Neuron (in vitro differentiated cells): ENCODE measurements around the gene NFE2L3.

Experiments
- H2AFZ ChIP-seq: one replicate; pipeline ENCODE4 v1.6.1; 2013; ENCODE audit warnings: low read depth, mild to moderate bottlenecking, inconsistent platforms, low read length, moderate library complexity
- H3K27me3 ChIP-seq: one replicate; pipeline ENCODE4 v1.6.1; 2013; ENCODE audit warnings: low read length; ENCODE audit not compliant: insufficient read depth
- H3K36me3 ChIP-seq: one replicate; pipeline ENCODE4 v1.6.1; 2013; ENCODE audit warnings: low read length; ENCODE audit not compliant: insufficient read depth
- H3K4me1 ChIP-seq: one replicate; pipeline ENCODE4 v1.6.1; 2013; ENCODE audit warnings: low read length; ENCODE audit not compliant: insufficient read depth
- H3K4me3 ChIP-seq: 2 replicates; pipeline ENCODE4 v1.5.1; 2013; ENCODE audit warnings: mild to moderate bottlenecking, low read length, moderate library complexity
- H3K9me3 ChIP-seq: one replicate; pipeline ENCODE4 v1.6.1; 2013; ENCODE audit warnings: low read length

NFE2L3 gene

GRCh38 chr7:26197153-26198115 is 45.4 kb downstream of the NFE2L3 start:
- H3K4me3 ChIP-seq: peak overlapping the region; percentile 90
- peaks cover 24% of the 10 kb centered on the region for H3K4me1 ChIP-seq
- H3K9me3 ChIP-seq: no peaks in the 10 kb centered on the region
- H3K36me3 ChIP-seq: peaks cover 66% of the 10 kb centered on the region
- H2AFZ ChIP-seq: no peak overlapping the region
- H3K27me3 ChIP-seq: no peaks in the 10 kb centered on the region

DNA sequence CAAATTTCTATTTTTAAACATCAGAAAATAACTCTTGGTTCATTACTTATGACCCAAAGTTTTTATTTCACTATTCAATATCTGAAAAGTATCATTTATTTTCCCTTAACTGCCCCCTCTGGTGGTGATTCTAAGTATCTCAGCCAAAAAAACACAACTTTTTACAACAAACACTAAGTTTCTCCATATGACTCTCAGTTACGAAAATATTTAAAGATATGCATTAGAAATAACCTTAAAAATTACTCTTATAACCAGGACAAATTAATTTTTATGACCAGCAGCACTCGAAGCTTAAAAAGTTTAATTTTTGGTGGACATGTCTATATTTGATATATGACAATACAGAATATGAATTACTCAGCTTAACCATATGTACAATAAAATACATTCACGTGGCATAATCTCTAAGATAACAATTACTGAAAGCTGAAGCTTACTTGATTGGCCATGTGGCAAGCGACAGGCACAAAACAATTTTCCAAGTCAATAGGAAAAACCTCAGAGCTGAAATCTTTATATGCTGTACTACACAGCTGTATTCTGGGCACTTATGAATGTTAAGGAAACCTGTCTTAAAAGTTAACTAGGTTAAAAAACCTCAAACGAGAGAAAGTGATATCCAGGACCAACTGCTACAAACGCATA is 46.3 kb downstream of the NFE2L3 start:
- H3K4me1 ChIP-seq: peaks cover 28% of the 10 kb centered on the region
- no peaks in the 10 kb centered on the region for H3K9me3 ChIP-seq
- no peak overlapping the region for H2AFZ ChIP-seq
- H3K4me3 ChIP-seq: peak overlapping the region; percentile 90
- H3K27me3 ChIP-seq: no peaks in the 10 kb centered on the region
- peaks cover 60% of the 10 kb centered on the region for H3K36me3 ChIP-seq

DNA sequence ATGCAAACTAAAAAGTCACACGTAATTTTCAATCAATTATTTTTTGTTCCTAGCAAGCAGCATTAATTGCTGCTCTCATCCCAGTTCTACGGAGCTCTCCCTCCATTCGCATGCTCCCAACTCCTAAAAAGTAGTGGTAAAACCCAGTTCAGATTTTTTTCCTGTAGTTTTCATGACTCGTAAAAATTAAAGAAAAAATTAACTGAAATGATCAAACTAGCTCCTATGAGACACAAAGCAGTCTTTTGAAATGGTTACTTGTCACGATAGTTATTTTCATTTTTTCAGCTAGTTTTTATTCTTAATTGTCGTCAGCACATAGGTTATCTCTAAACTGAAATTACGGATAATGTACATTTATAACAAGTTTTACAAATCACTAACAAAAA is 46.8 kb downstream of the NFE2L3 start:
- Histone ChIP-seq H3K9me3 (no peaks in the 10 kb centered on the region), H3K4me1 (peaks cover 33% of the 10 kb centered on the region), H3K4me3 (peak overlapping the region; percentile 90), H3K36me3 (peaks cover 60% of the 10 kb centered on the region), H3K27me3 (no peaks in the 10 kb centered on the region), H2AFZ (no peak overlapping the region)

- Histone ChIP-seq H3K9me3 (no peaks in the 10 kb centered on the region), H3K4me1 (peaks cover 40% of the 10 kb centered on the region), H3K4me3 (peak overlapping the region; percentile 90), H2AFZ (no peak overlapping the region), H3K27me3 (no peaks in the 10 kb centered on the region), H3K36me3 (peaks cover 54% of the 10 kb centered on the region)
Measured at GRCh38 chr7:26199301-26200037, 47.5 kb downstream of the NFE2L3 start.

- Histone ChIP-seq H3K4me3 (peak overlapping the region; percentile 90), H3K27me3 (no peaks in the 10 kb centered on the region), H2AFZ (no peak overlapping the region), H3K4me1 (peaks cover 43% of the 10 kb centered on the region), H3K9me3 (no peaks in the 10 kb centered on the region), H3K36me3 (peaks cover 50% of the 10 kb centered on the region)
Measured at GRCh38 chr7:26200038-26200443, 48.0 kb downstream of the NFE2L3 start.

GRCh38 chr7:26200444-26201246 is 48.6 kb downstream of the NFE2L3 start, which contains the start of gene HNRNPA2B1:
Gene HNRNPA2B1 (minus strand): TSS chr7:26200746. CDS start chr7:26200577, 169 bp downstream.
- Histone ChIP-seq H3K4me1 (peaks cover 41% of the 10 kb centered on the region), H3K4me3 (peak within 1 kb of the TSS; percentile 90), H3K36me3 (peaks cover 48% of the 10 kb centered on the region), H2AFZ (peak within 1 kb of the TSS; percentile 70), H3K27me3 (no peaks in the 10 kb centered on the region), H3K9me3 (no peaks in the 10 kb centered on the region)

DNA sequence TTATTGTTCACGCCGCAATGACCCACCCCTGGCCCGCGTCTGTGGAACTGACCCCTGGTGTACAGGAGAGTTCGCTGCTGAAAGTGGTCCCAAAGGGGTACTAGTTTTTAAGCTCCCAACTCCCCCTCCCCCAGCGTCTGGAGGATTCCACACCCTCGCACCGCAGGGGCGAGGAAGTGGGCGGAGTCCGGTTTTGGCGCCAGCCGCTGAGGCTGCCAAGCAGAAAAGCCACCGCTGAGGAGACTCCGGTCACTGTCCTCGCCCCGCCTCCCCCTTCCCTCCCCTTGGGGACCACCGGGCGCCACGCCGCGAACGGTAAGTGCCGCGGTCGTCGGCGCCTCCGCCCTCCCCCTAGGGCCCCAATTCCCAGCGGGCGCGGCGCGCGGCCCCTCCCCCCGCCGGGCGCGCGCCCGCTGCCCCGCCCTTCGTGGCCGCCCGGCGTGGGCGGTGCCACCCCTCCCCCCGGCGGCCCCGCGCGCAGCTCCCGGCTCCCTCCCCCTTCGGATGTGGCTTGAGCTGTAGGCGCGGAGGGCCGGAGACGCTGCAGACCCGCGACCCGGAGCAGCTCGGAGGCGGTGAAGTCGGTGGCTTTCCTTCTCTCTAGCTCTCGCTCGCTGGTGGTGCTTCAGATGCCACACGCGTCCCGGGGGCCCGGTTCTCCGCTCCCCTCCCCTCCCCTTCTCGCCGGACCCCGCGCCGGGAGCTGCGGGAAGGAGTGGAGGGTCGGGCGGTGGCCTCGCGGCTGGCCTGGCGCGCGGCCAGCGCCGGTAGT is 49.4 kb downstream of the NFE2L3 start, which contains the start of gene CBX3:
TSS of gene CBX3 (plus strand) at position 499 of the 772 bp plus-strand sequence. CDS start 1,254 bp downstream, outside the sequence.
- H3K4me3 ChIP-seq: peak within 1 kb of the TSS; percentile 90
- peaks cover 36% of the 10 kb centered on the region for H3K4me1 ChIP-seq
- no peaks in the 10 kb centered on the region for H3K27me3 ChIP-seq
- H3K9me3 ChIP-seq: no peaks in the 10 kb centered on the region
- H3K36me3 ChIP-seq: peaks cover 47% of the 10 kb centered on the region
- H2AFZ ChIP-seq: peak within 1 kb of the TSS; percentile 70

GRCh38 chr7:26202019-26202990 is 50.3 kb downstream of the NFE2L3 start:
- Histone ChIP-seq H3K4me1 (peaks cover 27% of the 10 kb centered on the region), H2AFZ (no peak overlapping the region), H3K4me3 (peak overlapping the region; percentile 90), H3K36me3 (peaks cover 47% of the 10 kb centered on the region), H3K27me3 (no peaks in the 10 kb centered on the region), H3K9me3 (no peaks in the 10 kb centered on the region)

DNA sequence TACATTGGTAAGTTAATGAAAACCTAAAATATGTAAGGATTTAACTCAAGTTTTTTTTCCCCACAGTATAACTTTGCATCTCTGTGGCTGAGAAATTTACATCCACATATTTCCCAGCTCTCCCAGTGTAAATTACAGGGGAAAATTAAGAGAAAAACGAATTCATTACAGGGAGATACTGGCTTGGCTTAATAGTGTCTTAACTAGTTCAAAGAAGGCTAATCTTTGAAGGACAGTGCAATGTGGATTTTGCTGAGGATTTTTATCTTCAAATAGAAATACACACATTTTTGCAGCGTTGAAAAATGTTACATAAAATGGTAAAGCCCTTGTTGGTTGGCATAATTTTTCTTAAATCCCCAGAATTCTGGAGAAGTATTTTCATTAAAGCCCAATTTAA is 51.0 kb downstream of the NFE2L3 start:
- no peaks in the 10 kb centered on the region for H3K27me3 ChIP-seq
- H3K4me1 ChIP-seq: peaks cover 23% of the 10 kb centered on the region
- H2AFZ ChIP-seq: no peak overlapping the region
- peaks cover 49% of the 10 kb centered on the region for H3K36me3 ChIP-seq
- peak overlapping the region; percentile 90 for H3K4me3 ChIP-seq
- no peaks in the 10 kb centered on the region for H3K9me3 ChIP-seq

DNA sequence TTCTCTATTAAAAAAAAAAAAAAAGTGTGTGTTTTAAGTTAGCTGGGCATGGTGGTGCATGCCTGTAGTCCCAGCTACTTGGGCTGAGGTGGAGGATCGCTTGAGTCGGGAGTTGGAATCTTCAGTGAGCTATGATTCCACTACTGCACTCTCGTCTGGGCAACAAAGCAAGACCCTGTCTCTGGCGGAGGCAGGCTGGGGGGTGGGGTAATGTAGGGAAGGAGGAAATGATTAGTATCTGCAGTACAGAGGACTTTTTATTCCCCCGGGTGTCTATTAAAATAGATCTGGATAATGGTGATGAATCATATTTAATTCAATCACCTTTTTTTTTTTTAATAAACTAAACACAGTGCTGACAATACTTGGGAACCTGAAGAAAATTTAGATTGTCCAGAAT is 56.0 kb downstream of the NFE2L3 start:
- Histone ChIP-seq H3K4me1 (peaks cover 22% of the 10 kb centered on the region), H3K4me3 (no peak overlapping the region), H3K27me3 (no peaks in the 10 kb centered on the region), H3K36me3 (peaks cover 81% of the 10 kb centered on the region), H3K9me3 (no peaks in the 10 kb centered on the region), H2AFZ (no peak overlapping the region)
